Sigmoid colon (tissue), 3 donors: ENCODE results near the gene UPF2.

Experiments used
- CTCF ChIP-seq, 4 experiments: fragments of 450-650 bp in 3 of 4; fragments of 200-600 bp in 1 of 4; IDR thresholded peaks; one replicate each; pipeline ENCODE4 v1.5.1; 2016 to 2019; ENCODE audit warnings: antibody characterized with exemption in 4 of 4, mild to moderate bottlenecking in 3 of 4, moderate library complexity in 2 of 4
- POLR2A ChIP-seq, 2 donors: fragments of 450-650 bp; IDR thresholded peaks; one replicate each; pipeline ENCODE4 v1.6.1; 2016; ENCODE audit warnings: antibody characterized with exemption in 2 of 2, mild to moderate bottlenecking in 2 of 2, moderate library complexity in 2 of 2

DNA sequence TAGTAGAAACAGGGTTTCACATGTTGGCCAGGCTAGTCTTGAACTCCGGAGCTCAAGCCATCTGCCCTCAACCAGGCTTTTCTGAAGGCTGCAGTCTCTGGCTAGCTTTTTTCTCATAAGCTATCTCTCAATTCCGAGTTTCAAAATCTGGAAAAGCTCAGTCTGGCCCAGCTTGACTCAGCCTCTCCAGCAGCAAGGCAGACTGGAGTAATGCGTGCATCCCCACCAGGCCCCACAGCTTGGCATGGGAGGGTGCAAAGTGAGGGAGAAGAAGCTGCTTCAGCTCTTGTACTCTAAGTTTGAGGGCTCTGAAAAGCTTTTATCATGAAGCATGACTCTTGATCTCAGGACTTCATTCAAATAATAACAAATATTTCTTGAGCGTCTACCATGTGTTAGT lies 30.9 kb upstream of the UPF2 start:
- TF ChIP-seq CTCF (IDR thresholded peaks at IDR 0.05) (no peak), POLR2A (IDR thresholded peaks at IDR 0.05) (no peak)
